HepG2 (cell line): ENCODE results near the gene LTBR. TPM values are rescaled to one million over a fixed set of nuclear protein-coding genes. Genes with fewer than 3 reads are reported as not detected.

Experiments used
- NFKB2 ChIP-seq: sonication (generic); formaldehyde crosslinking; IDR thresholded peaks from 2 replicates; pipeline ENCODE4 v1.4.0; 2020; ENCODE audit warnings: missing genetic modification reagents, borderline replicate concordance
- NR2C2 ChIP-seq: sonication (generic); formaldehyde crosslinking; IDR thresholded peaks from 2 replicates; pipeline ENCODE4 v1.4.0; 2020; ENCODE audit warnings: missing genetic modification reagents, mild to moderate bottlenecking, moderate library complexity, borderline replicate concordance
- PHF5A ChIP-seq: IDR thresholded peaks from one replicate; pipeline ENCODE4 v1.6.1; 2018; ENCODE audit warnings: low read depth, missing genetic modification reagents; ENCODE audit not compliant: unreplicated experiment
- RFXAP ChIP-seq: sonication (generic); formaldehyde crosslinking; IDR thresholded peaks from 2 replicates; pipeline ENCODE4 v1.4.0; 2020; ENCODE audit warnings: missing genetic modification reagents, borderline replicate concordance
- TCF12 ChIP-seq, 2 experiments: fragments of 450-650 bp in 1 of 2; sonication (generic) in 1 of 2; formaldehyde crosslinking in 1 of 2; IDR thresholded peaks; 2 replicates each; pipeline versions ENCODE4 v1.6.1 to v1.8.0; 2017 to 2022; ENCODE audit warnings: antibody characterized with exemption in 1 of 2, mild to moderate bottlenecking in 1 of 2, missing genetic modification reagents in 1 of 2, moderate library complexity in 1 of 2
- ZNF781 ChIP-seq: sonication (generic); formaldehyde crosslinking; IDR thresholded peaks from 2 replicates; pipeline ENCODE4 v1.5.1; 2020; ENCODE audit warnings: borderline replicate concordance, mild to moderate bottlenecking, missing genetic modification reagents; ENCODE audit errors: not compliant biosample characterization
- ZNF839 ChIP-seq: sonication (generic); formaldehyde crosslinking; IDR thresholded peaks from 2 replicates; pipeline ENCODE4 v1.4.0; 2020; ENCODE audit warnings: missing genetic modification reagents, mild to moderate bottlenecking, borderline replicate concordance
- ZZZ3 ChIP-seq: sonication (generic); formaldehyde crosslinking; IDR thresholded peaks from 2 replicates; pipeline ENCODE4 v1.4.0; 2020; ENCODE audit warnings: missing genetic modification reagents, mild to moderate bottlenecking, borderline replicate concordance
- polyA plus RNA-seq, 8 experiments: library from polyadenylated mRNA; depleted of rRNA in 3 of 8; stranded (reverse) in 7 of 8; unstranded in 1 of 8; fragments of >200 nt; fragmentation: Illumina TruSeq in 4 of 8; extraction: Trizol in 4 of 8; gene quantifications; 2 replicates each; pipeline versions ENCODE4 v1.2.1 to v1.2.3, GENCODE V29; 2011 to 2016; ENCODE audit warnings: low read depth in 4 of 8, missing spikeins in 1 of 8, mixed read lengths in 1 of 8; ENCODE audit not compliant: insufficient read depth in 1 of 8
- total RNA-seq, 5 experiments: library from RNA; depleted of rRNA; stranded (reverse); fragments of >200 nt; fragmentation: Illumina TruSeq; extraction: Trizol; gene quantifications; 2 replicates each; pipeline ENCODE4 v1.2.3, GENCODE V29; 2016; ENCODE audit warnings: low read depth in 1 of 5
- TF ChIP-seq, protein P1 (sequence below): sonication (generic); formaldehyde crosslinking; IDR thresholded peaks from 2 replicates; pipeline ENCODE4 v1.4.0; 2020; ENCODE audit warnings: missing genetic modification reagents, borderline replicate concordance
- TF ChIP-seq, protein P2 (sequence below): sonication (generic); formaldehyde crosslinking; IDR thresholded peaks from 2 replicates; pipeline ENCODE4 v1.4.0; 2020; ENCODE audit warnings: missing genetic modification reagents
- TF ChIP-seq, protein P3 (sequence below): sonication (generic); formaldehyde crosslinking; IDR thresholded peaks from 2 replicates; pipeline ENCODE4 v1.5.0; 2020; ENCODE audit warnings: missing genetic modification reagents, mild to moderate bottlenecking, borderline replicate concordance
- TF ChIP-seq, protein P4 (sequence below): sonication (generic); formaldehyde crosslinking; IDR thresholded peaks from 2 replicates; pipeline ENCODE4 v1.4.0; 2020; ENCODE audit warnings: missing genetic modification reagents

Gene LTBR
- total and polyA plus RNA-seq, 2 of the 13 experiments (the other 11 are each of a cell fraction or from before 2014, with no cell fraction given): 31.4 to 34.8 TPM

DNA sequence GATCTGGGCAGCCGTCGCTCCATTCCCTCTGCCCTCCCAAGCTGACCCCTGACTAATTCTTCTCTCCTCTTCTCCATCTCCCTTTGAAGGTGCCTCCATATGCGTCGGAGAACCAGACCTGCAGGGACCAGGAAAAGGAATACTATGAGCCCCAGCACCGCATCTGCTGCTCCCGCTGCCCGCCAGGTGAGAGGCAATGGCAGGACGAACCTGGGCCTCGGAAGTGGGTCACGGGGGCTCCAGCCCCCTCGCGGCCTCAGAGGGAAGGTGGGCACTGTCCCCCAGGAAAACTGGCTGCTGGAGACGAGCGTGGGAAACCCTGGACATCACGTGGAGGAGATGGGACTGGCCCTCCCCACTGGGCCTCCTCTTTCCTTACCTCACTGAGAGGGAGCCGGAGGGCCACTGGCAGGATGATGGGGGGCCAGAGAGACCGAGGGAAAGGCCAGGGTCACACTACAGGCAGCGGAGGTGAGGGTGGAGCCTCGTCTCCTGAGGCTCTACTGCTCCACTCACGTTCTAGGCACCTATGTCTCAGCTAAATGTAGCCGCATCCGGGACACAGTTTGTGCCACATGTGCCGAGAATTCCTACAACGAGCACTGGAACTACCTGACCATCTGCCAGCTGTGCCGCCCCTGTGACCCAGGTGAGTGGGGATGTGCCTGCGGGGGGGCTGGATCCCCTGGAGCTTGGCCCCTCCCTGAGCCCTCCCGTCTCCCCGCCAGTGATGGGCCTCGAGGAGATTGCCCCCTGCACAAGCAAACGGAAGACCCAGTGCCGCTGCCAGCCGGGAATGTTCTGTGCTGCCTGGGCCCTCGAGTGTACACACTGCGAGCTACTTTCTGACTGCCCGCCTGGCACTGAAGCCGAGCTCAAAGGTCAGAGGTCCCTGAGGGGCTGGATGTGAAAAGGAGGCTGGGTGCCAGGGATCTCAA is 806 bp downstream of the LTBR start (continued):
- TF ChIP-seq, protein P1, sequence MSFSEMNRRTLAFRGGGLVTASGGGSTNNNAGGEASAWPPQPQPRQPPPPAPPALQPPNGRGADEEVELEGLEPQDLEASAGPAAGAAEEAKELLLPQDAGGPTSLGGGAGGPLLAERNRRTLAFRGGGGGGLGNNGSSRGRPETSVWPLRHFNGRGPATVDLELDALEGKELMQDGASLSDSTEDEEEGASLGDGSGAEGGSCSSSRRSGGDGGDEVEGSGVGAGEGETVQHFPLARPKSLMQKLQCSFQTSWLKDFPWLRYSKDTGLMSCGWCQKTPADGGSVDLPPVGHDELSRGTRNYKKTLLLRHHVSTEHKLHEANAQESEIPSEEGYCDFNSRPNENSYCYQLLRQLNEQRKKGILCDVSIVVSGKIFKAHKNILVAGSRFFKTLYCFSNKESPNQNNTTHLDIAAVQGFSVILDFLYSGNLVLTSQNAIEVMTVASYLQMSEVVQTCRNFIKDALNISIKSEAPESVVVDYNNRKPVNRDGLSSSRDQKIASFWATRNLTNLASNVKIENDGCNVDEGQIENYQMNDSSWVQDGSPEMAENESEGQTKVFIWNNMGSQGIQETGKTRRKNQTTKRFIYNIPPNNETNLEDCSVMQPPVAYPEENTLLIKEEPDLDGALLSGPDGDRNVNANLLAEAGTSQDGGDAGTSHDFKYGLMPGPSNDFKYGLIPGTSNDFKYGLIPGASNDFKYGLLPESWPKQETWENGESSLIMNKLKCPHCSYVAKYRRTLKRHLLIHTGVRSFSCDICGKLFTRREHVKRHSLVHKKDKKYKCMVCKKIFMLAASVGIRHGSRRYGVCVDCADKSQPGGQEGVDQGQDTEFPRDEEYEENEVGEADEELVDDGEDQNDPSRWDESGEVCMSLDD: no peak; the same call in 1 of the 2 replicates
- peak; percentile 27 for TF ChIP-seq ZNF781 (CRISPR knock-in tag)
- TF ChIP-seq PHF5A (CRISPR knock-in tag): no peak
- no peak; the same call in 1 of the 2 replicates for TF ChIP-seq NFKB2 (CRISPR knock-in tag)
- 0 out of 2 replicates have a peak, but pooled peaks have one; percentile 22 for TF ChIP-seq ZZZ3 (CRISPR knock-in tag)
- TF ChIP-seq ZNF839 (CRISPR knock-in tag): no peak
- TF ChIP-seq, protein P2, sequence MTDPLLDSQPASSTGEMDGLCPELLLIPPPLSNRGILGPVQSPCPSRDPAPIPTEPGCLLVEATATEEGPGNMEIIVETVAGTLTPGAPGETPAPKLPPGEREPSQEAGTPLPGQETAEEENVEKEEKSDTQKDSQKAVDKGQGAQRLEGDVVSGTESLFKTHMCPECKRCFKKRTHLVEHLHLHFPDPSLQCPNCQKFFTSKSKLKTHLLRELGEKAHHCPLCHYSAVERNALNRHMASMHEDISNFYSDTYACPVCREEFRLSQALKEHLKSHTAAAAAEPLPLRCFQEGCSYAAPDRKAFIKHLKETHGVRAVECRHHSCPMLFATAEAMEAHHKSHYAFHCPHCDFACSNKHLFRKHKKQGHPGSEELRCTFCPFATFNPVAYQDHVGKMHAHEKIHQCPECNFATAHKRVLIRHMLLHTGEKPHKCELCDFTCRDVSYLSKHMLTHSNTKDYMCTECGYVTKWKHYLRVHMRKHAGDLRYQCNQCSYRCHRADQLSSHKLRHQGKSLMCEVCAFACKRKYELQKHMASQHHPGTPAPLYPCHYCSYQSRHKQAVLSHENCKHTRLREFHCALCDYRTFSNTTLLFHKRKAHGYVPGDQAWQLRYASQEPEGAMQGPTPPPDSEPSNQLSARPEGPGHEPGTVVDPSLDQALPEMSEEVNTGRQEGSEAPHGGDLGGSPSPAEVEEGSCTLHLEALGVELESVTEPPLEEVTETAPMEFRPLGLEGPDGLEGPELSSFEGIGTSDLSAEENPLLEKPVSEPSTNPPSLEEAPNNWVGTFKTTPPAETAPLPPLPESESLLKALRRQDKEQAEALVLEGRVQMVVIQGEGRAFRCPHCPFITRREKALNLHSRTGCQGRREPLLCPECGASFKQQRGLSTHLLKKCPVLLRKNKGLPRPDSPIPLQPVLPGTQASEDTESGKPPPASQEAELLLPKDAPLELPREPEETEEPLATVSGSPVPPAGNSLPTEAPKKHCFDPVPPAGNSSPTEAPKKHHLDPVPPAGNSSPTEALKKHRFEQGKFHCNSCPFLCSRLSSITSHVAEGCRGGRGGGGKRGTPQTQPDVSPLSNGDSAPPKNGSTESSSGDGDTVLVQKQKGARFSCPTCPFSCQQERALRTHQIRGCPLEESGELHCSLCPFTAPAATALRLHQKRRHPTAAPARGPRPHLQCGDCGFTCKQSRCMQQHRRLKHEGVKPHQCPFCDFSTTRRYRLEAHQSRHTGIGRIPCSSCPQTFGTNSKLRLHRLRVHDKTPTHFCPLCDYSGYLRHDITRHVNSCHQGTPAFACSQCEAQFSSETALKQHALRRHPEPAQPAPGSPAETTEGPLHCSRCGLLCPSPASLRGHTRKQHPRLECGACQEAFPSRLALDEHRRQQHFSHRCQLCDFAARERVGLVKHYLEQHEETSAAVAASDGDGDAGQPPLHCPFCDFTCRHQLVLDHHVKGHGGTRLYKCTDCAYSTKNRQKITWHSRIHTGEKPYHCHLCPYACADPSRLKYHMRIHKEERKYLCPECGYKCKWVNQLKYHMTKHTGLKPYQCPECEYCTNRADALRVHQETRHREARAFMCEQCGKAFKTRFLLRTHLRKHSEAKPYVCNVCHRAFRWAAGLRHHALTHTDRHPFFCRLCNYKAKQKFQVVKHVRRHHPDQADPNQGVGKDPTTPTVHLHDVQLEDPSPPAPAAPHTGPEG (CRISPR knock-in tag): no peak
- 0 out of 2 replicates have a peak, but pooled peaks have one; percentile 47 for TF ChIP-seq NR2C2 (CRISPR knock-in tag)
- TF ChIP-seq, protein P3, sequence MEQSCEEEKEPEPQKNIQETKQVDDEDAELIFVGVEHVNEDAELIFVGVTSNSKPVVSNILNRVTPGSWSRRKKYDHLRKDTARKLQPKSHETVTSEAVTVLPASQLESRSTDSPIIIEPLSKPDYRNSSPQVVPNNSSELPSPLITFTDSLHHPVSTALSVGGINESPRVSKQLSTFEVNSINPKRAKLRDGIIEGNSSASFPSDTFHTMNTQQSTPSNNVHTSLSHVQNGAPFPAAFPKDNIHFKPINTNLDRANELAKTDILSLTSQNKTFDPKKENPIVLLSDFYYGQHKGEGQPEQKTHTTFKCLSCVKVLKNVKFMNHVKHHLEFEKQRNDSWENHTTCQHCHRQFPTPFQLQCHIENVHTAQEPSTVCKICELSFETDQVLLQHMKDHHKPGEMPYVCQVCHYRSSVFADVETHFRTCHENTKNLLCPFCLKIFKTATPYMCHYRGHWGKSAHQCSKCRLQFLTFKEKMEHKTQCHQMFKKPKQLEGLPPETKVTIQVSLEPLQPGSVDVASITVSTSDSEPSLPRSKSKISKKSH (CRISPR knock-in tag): no peak
- TF ChIP-seq TCF12 (IDR thresholded peaks at IDR 0.05): no peak
- TF ChIP-seq TCF12 (CRISPR knock-in tag; IDR thresholded peaks at IDR 0.05): no peak
- TF ChIP-seq, protein P4, sequence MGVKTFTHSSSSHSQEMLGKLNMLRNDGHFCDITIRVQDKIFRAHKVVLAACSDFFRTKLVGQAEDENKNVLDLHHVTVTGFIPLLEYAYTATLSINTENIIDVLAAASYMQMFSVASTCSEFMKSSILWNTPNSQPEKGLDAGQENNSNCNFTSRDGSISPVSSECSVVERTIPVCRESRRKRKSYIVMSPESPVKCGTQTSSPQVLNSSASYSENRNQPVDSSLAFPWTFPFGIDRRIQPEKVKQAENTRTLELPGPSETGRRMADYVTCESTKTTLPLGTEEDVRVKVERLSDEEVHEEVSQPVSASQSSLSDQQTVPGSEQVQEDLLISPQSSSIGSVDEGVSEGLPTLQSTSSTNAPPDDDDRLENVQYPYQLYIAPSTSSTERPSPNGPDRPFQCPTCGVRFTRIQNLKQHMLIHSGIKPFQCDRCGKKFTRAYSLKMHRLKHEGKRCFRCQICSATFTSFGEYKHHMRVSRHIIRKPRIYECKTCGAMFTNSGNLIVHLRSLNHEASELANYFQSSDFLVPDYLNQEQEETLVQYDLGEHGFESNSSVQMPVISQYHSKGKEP: no peak
- peak; percentile 34; the same call in 1 of the 2 replicates for TF ChIP-seq RFXAP (CRISPR knock-in tag)
